Hematopoietic multipotent progenitor cell treated with erythropoietin and hydrocortisone succinate and interleukin-3 and kit ligand, for 6 days (in vitro differentiated cells): ENCODE measurements around the gene TECPR1.

ENCODE experiments used
- DNase-seq: peaks from one replicate; pipeline ENCODE4 v3.0.0-alpha.2; 2015

Gene TECPR1

DNA sequence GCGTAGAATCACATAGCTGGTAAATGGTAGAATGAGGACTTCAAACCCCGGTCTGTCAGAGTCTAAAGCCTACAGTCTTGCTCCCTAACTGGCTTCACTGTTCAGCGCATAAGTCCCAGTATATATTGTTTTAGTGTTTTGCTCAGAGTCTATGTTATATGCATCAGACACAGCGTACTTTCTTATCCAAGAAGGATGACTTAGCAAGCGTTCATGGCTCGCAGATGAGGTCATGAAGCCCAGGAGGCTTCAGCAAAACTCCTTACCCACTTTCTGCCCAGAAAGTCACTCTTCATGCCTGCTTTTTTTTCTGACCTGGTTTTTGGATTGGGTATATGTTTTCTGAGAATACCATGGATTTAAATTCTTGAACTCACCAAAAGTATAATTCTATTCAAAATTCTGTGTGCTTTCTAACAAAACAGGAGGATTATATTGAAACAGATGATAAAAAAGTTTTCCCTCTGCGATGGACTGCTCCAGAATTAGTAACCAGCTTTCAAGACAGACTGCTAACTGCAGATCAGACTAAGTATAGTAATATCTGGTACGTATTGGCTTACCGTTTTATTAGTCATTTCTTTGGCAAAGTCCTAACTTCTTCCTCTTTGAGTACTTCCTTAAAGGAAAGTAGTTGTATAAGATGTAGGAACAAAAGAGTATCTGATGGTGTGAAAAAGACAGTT lies 65.4 kb downstream of the TECPR1 start:
- DNase-seq, result no peak

DNA sequence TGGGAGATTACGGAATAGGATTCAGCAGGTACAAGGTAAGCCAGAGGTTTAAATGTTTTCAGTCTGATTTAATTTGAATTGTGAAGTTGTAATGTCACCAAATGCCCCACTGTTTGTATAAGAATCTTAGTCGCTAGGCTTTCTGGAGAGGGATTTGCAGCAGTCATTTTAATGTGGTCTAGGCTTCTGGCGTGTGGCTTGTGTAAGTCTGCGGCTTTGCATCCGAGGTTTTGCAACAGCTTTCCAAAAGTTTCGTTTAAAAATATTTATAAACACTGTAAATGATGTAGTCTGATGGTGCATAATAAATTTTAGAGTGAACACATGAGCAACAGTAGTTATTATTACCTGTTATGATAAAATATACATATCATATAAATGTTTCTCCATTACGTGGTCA lies 66.9 kb downstream of the TECPR1 start:
- DNase-seq, result no peak

DNA sequence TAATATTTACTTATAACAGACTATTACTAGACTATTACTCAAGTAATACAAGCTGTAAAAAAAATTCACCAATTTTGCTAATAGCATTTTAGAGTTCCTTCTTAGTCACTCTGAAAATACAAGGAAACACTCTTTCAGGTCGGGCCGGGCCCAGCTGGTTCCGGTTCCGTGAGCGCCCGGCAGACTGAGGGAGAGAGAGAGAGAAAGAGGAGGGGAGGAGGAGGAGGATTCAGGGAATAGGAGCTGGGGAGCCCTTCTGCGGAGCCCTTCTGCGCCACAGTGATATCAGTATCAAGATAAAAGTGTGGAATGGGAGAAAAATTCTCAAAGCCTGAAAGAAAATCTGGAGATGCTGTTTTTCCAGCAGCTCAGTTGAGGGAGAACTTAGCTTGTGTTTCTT lies 71.3 kb downstream of the TECPR1 start:
- no peak for DNase-seq

DNA sequence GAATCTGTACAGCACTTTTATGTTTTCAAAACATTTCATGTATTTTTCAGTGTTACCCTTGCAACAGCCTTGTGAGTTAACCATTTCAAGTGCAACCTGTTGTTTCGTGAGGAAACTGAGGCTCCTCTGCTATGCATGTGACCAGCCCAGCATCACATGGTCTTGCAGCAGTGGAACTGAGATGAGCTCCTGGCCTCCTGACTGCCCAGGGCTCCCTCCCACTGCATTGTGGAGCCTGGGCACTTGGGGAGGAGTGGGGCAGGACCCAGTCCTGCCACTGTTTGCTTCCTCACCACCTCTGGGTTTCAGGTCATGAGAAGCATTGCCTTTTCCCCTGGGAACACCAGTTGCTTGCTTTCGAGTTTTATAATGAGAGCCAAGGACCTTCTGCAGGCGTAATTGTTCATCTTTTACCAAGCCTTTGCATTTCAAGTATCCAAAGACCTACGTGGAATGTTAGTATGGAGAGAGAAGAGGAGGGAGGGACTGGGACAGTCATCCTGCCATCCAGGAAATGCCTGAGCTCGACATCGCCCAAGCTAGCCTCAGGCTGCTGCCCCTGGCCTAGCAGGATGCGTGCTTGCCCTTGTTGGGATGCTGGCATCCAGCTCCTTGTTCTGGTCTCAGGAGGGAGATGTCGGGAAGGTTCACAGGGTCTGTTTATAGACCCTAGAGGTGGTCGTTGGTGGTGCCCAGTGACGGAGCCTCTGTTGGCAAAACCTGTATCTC lies 73.1 kb downstream of the TECPR1 start:
- no peak for DNase-seq

DNA sequence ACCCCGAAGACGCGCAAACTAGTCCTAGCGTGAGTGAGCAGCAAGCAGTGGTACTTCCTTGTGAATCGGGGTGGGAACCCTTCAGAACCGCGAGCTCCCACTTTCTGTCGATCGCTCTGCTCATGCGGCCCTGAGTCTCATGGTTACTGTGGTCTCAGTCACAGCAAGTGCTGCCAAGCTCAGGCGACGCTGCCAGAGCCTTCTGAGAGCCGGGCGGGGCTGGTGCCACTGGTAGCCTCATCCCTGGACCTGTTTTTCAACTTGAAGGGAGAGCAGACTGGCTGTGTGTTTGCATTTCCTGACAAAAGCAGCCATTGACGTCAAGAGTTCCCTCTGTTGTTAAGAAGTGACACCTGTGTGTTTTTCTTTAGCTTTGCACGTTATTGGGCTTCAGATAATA lies 73.7 kb downstream of the TECPR1 start:
- DNase-seq, result no peak

DNA sequence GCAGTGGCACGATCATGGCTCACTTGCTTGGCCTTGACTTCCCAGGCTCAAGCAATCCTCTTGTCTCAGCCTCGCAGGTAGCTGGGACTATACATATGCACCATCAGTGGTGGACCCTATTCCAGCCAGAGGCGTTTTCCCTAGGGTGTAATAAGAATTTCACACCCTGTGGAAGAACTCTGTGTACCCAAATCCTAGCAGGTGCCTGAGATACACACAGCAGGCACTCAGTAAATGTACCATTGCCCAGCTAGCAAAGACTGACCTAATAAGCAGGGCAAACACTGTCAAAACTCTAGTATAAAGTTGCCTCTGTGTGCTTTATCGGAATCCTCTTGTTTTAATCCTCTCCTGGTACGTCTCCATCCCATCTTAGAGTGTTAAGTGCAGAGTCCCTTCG lies 74.5 kb downstream of the TECPR1 start:
- no peak for DNase-seq

DNA sequence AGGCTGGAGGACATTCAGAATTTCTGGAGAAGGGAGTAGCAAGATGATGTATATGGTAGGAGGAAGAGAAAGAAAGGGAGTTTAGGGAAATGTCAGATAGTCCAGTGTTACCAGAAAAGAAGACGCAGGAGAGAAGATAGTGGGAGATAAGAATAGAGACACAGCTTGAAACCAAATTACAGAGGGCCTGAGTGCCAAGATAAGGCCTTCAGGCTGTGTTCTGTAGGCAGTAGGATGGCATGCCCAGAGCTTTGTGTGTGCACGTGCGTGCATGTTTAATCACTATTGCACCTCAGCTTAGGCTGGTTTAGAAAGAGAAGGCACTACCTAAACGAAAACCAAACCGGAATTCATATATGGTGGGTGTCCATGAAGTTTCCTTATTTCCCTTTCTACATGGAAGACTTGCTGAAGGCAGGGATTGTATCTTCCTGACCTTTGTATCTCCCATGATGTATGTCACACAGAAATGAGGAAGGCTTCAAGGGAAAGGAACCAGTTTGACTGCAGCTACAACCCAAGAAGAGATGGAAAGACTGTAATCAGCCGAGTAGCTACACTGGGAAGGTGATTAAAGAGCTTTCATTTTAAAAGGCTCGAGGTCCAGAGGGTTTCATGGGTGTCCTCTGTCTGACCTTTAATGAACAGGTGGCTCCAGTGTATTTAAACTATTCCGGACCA lies 76.6 kb downstream of the TECPR1 start:
- peak; percentile 78 for DNase-seq

DNA sequence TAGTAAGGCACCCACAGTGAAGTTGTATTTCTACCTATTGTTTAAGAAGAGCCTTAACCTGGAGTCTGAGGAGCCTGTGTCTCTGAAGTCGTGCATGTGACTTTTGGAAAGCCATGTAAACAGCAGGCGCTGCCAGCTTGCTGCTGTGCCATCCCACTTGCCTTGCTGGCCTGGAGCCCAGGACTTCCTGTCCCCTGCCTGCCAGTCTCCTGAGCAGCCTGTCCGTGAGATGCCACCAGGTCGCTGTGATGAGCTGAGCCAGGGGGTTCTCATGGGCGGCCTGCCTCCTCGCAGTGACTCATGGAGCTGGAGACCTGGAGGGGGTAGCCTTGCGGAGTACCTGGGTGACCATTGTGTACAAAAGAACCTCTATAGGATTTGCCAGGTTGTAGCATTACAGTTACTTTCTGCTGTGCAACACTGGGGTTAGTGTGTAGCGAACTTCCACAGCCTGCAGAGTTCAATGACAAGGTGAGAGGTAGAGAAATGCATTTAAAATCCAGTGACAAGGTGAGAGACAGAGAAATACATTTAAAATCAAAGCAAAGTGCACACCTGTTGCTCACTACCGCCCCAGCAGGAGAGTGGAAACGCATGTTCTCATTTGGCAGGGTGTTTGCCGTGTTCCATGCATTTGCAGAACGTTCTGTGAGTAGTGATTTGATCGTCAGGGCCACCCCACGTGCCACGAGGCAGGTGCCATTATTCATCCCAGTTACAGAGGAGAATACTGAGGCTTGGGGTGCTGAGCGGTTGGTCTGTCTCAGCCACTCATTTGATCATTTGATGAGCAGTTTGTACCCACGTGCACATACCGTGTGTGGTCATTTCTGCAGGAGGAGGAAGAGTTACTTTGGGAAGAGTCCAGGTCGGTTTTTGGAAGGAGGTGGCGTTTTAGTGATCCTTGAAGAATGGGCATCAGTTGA lies 77.4 kb downstream of the TECPR1 start:
- no peak for DNase-seq

DNA sequence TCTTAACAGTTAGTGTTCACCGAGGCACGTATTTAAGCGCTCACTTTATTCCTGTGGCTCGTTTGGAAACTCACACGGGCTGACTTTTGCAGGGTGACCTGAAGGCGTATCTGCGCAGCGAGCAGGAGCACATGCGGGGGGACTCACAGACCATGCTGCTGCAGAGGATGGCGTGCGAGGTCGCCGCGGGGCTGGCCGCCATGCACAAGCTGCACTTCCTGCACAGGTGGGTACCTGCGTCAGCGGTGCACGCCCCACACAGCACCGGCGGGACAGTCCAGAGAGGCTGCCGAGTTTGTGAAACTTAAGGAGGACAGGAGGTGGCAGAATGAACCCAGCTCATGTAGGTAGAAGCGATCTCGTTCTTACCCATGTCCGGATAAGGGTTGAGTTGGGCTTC lies 80.6 kb downstream of the TECPR1 start:
- no peak for DNase-seq

DNA sequence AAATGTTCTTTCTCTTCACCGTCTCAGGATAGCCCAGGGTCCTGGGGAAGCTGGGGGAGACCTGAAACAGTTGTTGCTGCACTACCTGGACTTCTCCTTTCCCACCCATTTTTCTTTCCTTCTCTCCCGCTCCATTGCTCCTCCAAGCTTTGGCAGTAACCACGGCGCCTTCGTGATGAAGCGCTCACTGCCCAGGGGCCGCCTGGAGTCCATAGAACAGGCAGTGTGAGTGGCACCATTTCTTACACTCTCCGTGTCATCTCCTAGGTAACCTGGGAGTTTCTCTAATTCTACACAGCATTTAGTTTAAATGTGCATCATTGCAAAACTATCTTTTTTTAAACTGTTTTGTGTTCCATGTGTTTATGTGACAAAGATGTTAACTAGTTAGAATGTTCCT lies 81.1 kb downstream of the TECPR1 start:
- no peak for DNase-seq

DNA sequence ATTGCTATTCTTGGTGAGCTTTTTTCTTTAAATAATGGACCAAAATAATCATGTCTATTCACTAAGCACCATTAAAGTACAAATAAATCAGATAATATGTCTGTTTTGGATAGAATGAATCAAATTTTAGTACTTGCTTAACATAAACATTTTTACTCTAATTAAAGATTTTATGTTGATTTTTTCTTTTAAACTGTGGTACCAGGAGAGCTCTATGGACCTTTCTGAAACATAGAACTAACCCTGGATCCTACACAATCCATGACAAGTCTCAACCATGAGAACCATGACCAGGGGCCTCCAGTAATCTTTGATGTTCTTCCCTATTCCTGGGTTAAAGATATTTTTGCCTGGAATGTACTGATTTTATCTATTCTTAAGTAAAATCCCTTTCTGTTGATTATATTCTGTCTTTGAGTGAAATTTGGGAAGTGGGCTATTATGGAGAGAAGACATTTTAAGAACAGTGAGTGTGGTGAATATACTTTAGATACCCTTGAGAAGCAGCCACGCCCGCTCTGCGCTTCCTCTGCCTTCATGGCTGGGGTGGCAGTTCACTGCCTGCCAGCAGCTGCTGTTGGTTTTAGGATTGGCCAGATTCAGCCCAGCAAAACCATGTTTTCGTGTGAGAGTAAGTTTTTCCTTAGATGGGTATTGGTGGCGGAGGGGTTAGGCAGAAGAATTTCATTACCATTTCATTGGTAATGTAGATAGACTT lies 83.0 kb downstream of the TECPR1 start:
- DNase-seq, result peak; percentile 11

DNA sequence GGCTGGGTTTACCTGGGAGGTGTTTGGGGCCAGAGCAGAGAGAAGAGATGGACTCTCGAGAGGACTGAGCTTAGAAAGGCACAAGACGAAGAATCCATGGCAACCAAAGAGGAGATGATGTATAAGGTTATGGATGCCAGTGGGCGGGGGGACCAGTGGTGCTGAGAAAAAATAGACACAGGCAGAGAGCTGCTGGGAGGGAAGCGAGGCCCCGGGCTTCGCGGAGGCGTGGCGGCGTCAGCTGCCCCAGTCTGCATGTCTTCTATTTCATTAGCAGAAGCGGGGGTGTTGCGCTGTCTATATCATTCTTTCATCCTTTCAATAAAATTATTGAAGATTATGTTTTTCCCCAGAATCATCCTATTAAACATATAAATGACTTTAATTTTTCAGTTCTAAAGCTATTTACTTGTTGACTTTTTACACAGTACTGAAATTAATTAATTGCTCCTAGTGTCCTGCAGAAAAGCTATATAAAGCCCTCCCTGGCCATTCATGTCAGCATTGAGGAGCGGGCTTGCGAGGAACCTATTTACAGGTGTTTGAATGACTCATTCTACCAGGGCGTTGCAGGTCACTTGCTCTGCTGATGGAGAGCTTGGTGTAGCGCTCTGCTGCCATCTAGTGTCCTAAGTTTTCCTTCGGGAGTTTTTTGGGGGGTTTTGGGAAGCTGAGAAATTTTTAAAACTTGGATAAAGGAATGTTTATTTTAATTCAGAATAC lies 83.7 kb downstream of the TECPR1 start:
- DNase-seq, result peak; percentile 65

DNA sequence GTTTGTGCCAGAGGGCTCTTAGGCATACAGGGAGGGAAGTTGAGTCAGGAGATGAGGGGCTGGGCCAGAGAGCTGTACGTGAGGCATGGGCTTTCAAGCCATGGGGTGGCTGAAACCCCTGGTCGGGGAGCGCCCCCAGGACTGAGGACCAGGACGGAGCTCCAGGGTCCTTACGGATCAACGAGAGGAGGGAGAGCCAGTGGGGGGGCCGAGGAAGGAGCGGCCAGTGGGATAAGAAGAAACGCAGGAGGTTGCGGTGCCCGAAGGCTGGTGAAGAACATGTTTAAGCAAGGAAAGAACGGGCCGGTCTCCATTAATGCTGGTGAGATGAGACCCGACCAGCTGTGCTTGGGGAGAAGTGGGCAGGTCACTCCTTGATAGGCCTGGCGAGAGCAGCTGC lies 84.4 kb downstream of the TECPR1 start:
- no peak for DNase-seq

DNA sequence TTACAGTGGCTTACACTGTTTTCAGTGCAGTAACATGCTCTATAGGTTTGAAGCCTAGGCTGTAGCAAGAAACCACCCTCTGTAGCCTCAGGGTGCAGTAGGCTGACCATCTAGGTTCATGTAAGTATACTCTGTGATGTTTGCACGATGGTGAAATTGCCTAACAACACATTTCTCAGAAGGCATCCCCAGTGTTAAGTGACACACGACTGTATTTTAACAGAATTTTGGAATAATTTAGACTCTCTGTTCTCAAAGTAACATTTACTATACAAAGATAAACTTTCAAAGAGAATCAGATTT lies 85.4 kb downstream of the TECPR1 start:
- DNase-seq, result no peak

DNA sequence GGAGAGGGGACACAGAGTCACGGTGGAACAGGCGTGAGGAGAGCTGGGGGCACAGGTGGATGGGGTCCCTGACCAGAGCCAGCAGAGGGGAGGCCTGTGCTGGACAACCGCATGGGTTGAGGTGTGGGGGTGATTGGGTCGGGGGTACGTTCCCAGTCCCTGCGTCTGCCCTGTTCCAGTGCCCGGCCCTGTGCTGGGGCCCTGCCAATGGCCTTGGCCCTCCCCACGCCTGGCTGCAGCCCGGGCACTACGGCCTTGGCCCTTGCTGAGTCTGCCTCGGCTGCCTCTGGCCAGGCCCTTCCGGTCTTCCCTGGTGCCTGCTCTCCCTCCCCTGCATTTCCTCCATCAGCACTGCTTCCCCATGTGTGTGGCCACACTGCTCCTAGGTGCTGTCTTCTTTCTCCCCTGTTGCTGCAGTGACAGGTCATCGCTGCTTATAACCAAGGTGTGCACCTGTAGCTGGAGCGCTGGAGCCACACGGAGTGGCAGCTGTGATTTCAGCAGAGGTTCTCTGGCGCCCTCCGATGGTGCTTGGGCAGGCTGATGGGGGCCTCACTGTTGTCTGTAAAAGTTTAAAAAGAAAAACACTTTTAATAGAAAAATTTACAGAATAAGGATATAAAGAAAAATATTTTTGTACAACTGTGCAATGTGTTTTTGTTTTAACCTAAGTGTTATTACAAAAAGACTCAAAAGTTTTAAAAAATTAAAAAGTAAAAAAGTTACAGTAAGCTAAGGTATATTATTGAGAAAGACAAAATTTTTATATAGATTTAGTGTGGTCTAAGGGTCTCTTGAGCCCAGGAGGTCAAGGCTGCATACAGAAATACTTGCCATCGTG lies 86.0 kb downstream of the TECPR1 start:
- DNase-seq, result peak; percentile 56
